Measurements from ENCODE around the gene LIPC. TPM values are rescaled to one million over a fixed set of nuclear protein-coding genes. Genes with fewer than 3 reads are reported as not detected.

Gene LIPC
- total RNA-seq, 1 experiment from 2014 or later, result not detected

DNA sequence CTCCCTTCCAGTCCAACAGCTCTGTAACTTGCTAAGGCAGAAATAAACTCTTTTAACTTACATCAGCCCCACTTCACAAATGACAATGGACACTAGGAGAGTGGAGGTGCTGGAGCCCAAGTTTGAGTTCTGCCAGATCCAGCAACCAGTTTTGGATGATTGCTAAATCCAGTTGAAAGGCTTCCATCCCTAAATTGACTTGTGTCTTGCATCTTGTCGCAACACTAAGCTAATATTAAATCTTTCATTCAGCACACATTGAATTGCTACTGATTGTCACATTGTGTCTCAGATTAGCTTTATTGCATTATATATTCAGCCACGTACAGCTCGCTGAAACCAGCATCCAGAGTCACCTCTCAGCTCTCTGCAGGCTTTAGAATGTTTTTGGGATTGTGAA is 41.7 kb upstream of the LIPC start (continued):
- TF ChIP-seq, protein P1, sequence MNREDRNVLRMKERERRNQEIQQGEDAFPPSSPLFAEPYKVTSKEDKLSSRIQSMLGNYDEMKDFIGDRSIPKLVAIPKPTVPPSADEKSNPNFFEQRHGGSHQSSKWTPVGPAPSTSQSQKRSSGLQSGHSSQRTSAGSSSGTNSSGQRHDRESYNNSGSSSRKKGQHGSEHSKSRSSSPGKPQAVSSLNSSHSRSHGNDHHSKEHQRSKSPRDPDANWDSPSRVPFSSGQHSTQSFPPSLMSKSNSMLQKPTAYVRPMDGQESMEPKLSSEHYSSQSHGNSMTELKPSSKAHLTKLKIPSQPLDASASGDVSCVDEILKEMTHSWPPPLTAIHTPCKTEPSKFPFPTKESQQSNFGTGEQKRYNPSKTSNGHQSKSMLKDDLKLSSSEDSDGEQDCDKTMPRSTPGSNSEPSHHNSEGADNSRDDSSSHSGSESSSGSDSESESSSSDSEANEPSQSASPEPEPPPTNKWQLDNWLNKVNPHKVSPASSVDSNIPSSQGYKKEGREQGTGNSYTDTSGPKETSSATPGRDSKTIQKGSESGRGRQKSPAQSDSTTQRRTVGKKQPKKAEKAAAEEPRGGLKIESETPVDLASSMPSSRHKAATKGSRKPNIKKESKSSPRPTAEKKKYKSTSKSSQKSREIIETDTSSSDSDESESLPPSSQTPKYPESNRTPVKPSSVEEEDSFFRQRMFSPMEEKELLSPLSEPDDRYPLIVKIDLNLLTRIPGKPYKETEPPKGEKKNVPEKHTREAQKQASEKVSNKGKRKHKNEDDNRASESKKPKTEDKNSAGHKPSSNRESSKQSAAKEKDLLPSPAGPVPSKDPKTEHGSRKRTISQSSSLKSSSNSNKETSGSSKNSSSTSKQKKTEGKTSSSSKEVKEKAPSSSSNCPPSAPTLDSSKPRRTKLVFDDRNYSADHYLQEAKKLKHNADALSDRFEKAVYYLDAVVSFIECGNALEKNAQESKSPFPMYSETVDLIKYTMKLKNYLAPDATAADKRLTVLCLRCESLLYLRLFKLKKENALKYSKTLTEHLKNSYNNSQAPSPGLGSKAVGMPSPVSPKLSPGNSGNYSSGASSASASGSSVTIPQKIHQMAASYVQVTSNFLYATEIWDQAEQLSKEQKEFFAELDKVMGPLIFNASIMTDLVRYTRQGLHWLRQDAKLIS (CRISPR knock-in tag; IDR thresholded peaks at IDR 0.05; ENCODE audit: borderline replicate concordance), result no peak
- no peak for TF ChIP-seq ELF4 (CRISPR knock-in tag; IDR thresholded peaks at IDR 0.05; ENCODE audit: low read depth)
- TF ChIP-seq PRRX2 (CRISPR knock-in tag; IDR thresholded peaks at IDR 0.05), result no peak
- TF ChIP-seq, protein P2, sequence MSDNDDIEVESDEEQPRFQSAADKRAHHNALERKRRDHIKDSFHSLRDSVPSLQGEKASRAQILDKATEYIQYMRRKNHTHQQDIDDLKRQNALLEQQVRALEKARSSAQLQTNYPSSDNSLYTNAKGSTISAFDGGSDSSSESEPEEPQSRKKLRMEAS (CRISPR knock-in tag; IDR thresholded peaks at IDR 0.05), result no peak
- TF ChIP-seq, protein P3, sequence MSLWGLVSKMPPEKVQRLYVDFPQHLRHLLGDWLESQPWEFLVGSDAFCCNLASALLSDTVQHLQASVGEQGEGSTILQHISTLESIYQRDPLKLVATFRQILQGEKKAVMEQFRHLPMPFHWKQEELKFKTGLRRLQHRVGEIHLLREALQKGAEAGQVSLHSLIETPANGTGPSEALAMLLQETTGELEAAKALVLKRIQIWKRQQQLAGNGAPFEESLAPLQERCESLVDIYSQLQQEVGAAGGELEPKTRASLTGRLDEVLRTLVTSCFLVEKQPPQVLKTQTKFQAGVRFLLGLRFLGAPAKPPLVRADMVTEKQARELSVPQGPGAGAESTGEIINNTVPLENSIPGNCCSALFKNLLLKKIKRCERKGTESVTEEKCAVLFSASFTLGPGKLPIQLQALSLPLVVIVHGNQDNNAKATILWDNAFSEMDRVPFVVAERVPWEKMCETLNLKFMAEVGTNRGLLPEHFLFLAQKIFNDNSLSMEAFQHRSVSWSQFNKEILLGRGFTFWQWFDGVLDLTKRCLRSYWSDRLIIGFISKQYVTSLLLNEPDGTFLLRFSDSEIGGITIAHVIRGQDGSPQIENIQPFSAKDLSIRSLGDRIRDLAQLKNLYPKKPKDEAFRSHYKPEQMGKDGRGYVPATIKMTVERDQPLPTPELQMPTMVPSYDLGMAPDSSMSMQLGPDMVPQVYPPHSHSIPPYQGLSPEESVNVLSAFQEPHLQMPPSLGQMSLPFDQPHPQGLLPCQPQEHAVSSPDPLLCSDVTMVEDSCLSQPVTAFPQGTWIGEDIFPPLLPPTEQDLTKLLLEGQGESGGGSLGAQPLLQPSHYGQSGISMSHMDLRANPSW (CRISPR knock-in tag; conservative IDR thresholded peaks at IDR 0.05; ENCODE audit: low read depth), result no peak
- no peak for TF ChIP-seq FOXJ3 (CRISPR knock-in tag; IDR thresholded peaks at IDR 0.05; ENCODE audit: borderline replicate concordance)
- no peak for TF ChIP-seq ZSCAN18 (CRISPR knock-in tag; IDR thresholded peaks at IDR 0.05)

DNA sequence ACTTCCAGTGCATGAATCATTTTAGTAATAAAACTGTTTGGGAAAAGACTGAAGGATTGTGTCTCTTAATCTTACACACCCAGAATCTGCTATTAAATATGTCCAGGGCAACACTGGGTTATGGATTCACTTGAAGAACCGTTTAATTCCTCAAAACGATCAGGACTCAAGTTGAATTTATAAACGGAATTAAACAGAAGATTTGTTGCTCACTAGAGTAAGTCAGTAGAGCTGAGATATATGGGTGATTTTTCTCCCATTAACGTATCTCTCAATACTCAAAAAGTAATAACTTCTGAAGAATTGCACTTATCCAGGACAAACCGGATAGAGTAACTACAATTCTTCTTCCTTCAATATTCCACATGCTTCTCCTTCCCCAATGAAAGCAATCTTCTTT is 41.1 kb upstream of the LIPC start:
- no peaks in the 10 kb centered on the region; the same call in 1 of the 2 replicates for H3K27me3 Mint-ChIP-seq (ENCODE audit: low read depth)
- no peaks in the 10 kb centered on the region for H3K36me3 Mint-ChIP-seq
- H3K4me3 Mint-ChIP-seq, result no peak overlapping the region
- POLR2A ChIA-PET, result no interaction called here
- no peak overlapping the region for H3K27ac Mint-ChIP-seq
- peaks cover 10% of the 10 kb centered on the region for H3K4me1 Mint-ChIP-seq
- no peak for ATAC-seq
- H3K9me3 Mint-ChIP-seq, result no peaks in the 10 kb centered on the region
- CTCF ChIA-PET, result no interaction called here
- DNase-seq (ENCODE audit: low spot score), result no peak
- TF ChIP-seq, protein P4, sequence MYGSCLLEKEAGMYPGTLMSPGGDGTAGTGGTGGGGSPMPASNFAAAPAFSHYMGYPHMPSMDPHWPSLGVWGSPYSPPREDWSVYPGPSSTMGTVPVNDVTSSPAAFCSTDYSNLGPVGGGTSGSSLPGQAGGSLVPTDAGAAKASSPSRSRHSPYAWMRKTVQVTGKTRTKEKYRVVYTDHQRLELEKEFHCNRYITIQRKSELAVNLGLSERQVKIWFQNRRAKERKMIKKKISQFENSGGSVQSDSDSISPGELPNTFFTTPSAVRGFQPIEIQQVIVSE (CRISPR knock-in tag; IDR thresholded peaks at IDR 0.05; ENCODE audit: borderline replicate concordance), result no peak
- TF ChIP-seq EMX1 (CRISPR knock-in tag; IDR thresholded peaks at IDR 0.05), result no peak
- TF ChIP-seq ARID4B (CRISPR knock-in tag; IDR thresholded peaks at IDR 0.05; ENCODE audit: borderline replicate concordance), result no peak
- no peak for TF ChIP-seq ESRRA (CRISPR knock-in tag; IDR thresholded peaks at IDR 0.05; ENCODE audit: borderline replicate concordance)
- TF ChIP-seq GABPB1 (CRISPR knock-in tag; IDR thresholded peaks at IDR 0.05), result no peak
- no peak for TF ChIP-seq TCF7 (CRISPR knock-in tag; IDR thresholded peaks at IDR 0.05; ENCODE audit: low read depth)
- no peak for TF ChIP-seq ATF2 (CRISPR knock-in tag; IDR thresholded peaks at IDR 0.05; ENCODE audit: borderline replicate concordance, low read depth)
- TF ChIP-seq NFYB (CRISPR knock-in tag; conservative IDR thresholded peaks at IDR 0.05; ENCODE audit: low read depth), result no peak
- TF ChIP-seq TEAD4 (CRISPR knock-in tag; IDR thresholded peaks at IDR 0.05), result no peak
- TF ChIP-seq, protein P2 (CRISPR knock-in tag; IDR thresholded peaks at IDR 0.05), result no peak
- TF ChIP-seq ZSCAN18 (CRISPR knock-in tag; IDR thresholded peaks at IDR 0.05), result no peak
- no peak for TF ChIP-seq TP53 (CRISPR knock-in tag; IDR thresholded peaks at IDR 0.05)
